HFFc6 (cell line): ENCODE data around the gene ZBTB44. TPM values are rescaled to one million over a fixed set of nuclear protein-coding genes. Genes with fewer than 3 reads are reported as not detected.

Experiments
- DNase-seq: peaks from one replicate; pipeline ENCODE4 v3.0.0-alpha.2; 2018
- H3K27ac Mint-ChIP-seq: 2 replicates; pipeline ENCODE4 v1.8.0; 2020; ENCODE audit warnings: mild to moderate bottlenecking, mixed read lengths
- H3K27me3 Mint-ChIP-seq: 2 replicates; pipeline ENCODE4 v1.8.0; 2021; ENCODE audit warnings: mild to moderate bottlenecking, moderate library complexity, mixed read lengths; ENCODE audit not compliant: insufficient read depth
- H3K36me3 Mint-ChIP-seq: 2 replicates; pipeline ENCODE4 v1.8.0; 2021; ENCODE audit warnings: low read depth, mixed read lengths
- H3K4me1 Mint-ChIP-seq: 2 replicates; pipeline ENCODE4 v1.8.0; 2020; ENCODE audit warnings: low read depth, mixed read lengths
- H3K4me3 Mint-ChIP-seq: 2 replicates; pipeline ENCODE4 v1.8.0; 2020; ENCODE audit warnings: mild to moderate bottlenecking, moderate library complexity, mixed read lengths
- H3K9me3 Mint-ChIP-seq: 2 replicates; pipeline ENCODE4 v1.8.0; 2020; ENCODE audit warnings: mild to moderate bottlenecking, mixed read lengths
- CTCF ChIP-seq: fragments of 200-600 bp; sonication (generic); IDR thresholded peaks from 2 replicates; pipeline ENCODE4 v1.5.0; 2021; ENCODE audit warnings: antibody characterized with exemption, mild to moderate bottlenecking
- total RNA-seq, 6 experiments: library from RNA; stranded (reverse); fragmentation: NEBNext Ultra II Directional; extraction: Animal tissue kit (Norgen Biotek cat#: 25700); gene quantifications; 2 replicates in 1 of 6; 3 replicates in 5 of 6; pipeline ENCODE4 v1.2.3, GENCODE V29; 2021

ZBTB44 gene
- total RNA-seq, 6 experiments from 2014 or later = 9.4 to 16.5 (median 12.4) TPM

GRCh38 chr11:130220311-130221035 is 94.2 kb downstream of the ZBTB44 start:
- H3K27me3 Mint-ChIP-seq = peaks cover 23% of the 10 kb centered on the region
- no peak overlapping the region for H3K27ac Mint-ChIP-seq
- no peaks in the 10 kb centered on the region for H3K9me3 Mint-ChIP-seq
- TF ChIP-seq CTCF = no peak
- no peak for DNase-seq
- H3K4me3 Mint-ChIP-seq = no peak overlapping the region
- no peaks in the 10 kb centered on the region for H3K4me1 Mint-ChIP-seq
- no peaks in the 10 kb centered on the region for H3K36me3 Mint-ChIP-seq

- Mint-ChIP-seq H3K4me1 (no peaks in the 10 kb centered on the region), H3K36me3 (no peaks in the 10 kb centered on the region), H3K27me3 (peaks cover 29% of the 10 kb centered on the region), H3K4me3 (no peak overlapping the region), H3K27ac (no peak overlapping the region), H3K9me3 (no peaks in the 10 kb centered on the region)
- TF ChIP-seq CTCF = no peak
- no peak for DNase-seq
Measured at GRCh38 chr11:130219148-130219547, 95.6 kb downstream of the ZBTB44 start.

DNA sequence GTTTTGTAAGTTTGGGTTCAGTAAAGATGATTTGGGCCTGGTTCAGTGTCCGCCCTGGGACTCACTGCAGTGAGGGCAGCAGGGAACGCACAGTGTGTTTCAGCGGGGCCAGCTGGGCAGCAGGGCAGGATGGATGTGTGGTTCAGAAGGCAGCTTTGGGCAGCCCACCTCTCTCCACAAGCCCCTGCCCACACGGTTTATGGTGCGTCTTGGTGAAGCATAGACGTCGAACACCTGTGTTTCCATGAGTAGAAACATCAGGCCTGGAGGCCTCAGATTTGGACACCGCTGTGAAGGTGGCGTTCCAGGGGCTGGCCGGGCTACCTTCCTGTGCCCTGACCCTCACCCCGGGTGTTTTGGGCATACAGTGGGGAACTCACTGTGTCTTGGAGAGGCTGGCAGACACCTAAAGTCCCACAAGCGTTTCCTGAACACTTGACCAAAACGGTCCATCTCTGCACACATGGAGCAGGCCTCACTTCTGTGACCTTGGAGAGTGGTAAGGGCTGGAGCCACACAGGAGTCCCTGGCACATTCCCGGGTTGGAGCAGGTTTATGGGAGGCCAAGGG is 96.1 kb downstream of the ZBTB44 start:
- Mint-ChIP-seq H3K9me3 (no peaks in the 10 kb centered on the region), H3K4me1 (no peaks in the 10 kb centered on the region), H3K4me3 (no peak overlapping the region), H3K27ac (no peak overlapping the region), H3K36me3 (no peaks in the 10 kb centered on the region), H3K27me3 (peaks cover 29% of the 10 kb centered on the region)
- TF ChIP-seq CTCF = no peak
- no peak for DNase-seq

- Mint-ChIP-seq H3K4me1 (no peaks in the 10 kb centered on the region), H3K27ac (no peak overlapping the region), H3K4me3 (no peak overlapping the region), H3K9me3 (no peaks in the 10 kb centered on the region), H3K36me3 (no peaks in the 10 kb centered on the region), H3K27me3 (peaks cover 29% of the 10 kb centered on the region)
- TF ChIP-seq CTCF = no peak
- no peak for DNase-seq
Measured at GRCh38 chr11:130217133-130218031, 97.3 kb downstream of the ZBTB44 start.

DNA sequence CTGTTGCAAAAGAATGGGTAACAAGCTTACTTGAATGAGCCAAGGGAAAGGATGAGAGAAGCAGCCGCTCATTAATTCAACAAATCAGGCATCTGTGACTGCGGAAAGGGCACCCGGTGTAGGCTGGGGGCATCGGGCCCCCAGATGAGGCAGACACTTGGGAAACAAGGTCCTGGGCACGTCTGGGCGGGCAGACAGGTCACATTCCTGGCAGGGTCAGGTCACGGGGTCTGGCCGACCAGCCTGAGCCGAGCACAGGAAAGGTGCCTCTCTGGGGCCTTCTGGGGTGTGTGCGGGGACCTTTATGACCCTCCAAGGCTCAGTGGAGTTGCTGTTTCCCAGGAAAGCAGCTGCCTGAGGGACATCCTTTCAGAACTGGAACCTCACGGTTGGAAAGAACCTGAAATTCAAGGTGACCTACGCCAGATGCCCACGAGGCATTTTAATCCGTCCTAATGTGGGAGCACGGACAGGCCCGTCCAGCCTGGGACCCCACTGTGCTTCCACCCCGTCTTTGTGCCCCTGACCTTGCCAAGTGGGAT is 98.1 kb downstream of the ZBTB44 start:
- Mint-ChIP-seq H3K9me3 (no peaks in the 10 kb centered on the region), H3K4me1 (no peaks in the 10 kb centered on the region), H3K27me3 (peaks cover 34% of the 10 kb centered on the region), H3K36me3 (no peaks in the 10 kb centered on the region), H3K4me3 (no peak overlapping the region), H3K27ac (no peak overlapping the region)
- no peak for TF ChIP-seq CTCF
- DNase-seq = no peak
